Colonic mucosa (tissue), 4 donors: Measurements from ENCODE around the gene RNLS. TPM values are rescaled to one million over a fixed set of nuclear protein-coding genes. Genes with fewer than 3 reads are reported as not detected.

Experiments used
- DNase-seq: peaks from one replicate; pipeline ENCODE4 v3.0.0-alpha.2; 2020
- H3K27ac ChIP-seq: fragments of 200-600 bp; one replicate; pipeline ENCODE4 v1.8.0; 2021
- H3K27me3 ChIP-seq: fragments of 200-600 bp; one replicate; pipeline ENCODE4 v1.8.0; 2021
- H3K36me3 ChIP-seq: fragments of 200-600 bp; one replicate; pipeline ENCODE4 v1.8.0; 2021
- H3K4me1 ChIP-seq: fragments of 200-600 bp; one replicate; pipeline ENCODE4 v1.8.0; 2021; ENCODE audit warnings: mild to moderate bottlenecking
- H3K4me3 ChIP-seq: fragments of 200-600 bp; one replicate; pipeline ENCODE4 v1.8.0; 2021
- H3K9ac ChIP-seq, 2 donors: one replicate each; pipeline ENCODE4 v1.7.0; 2013; ENCODE audit warnings: control low read depth in 2 of 2, low read depth in 2 of 2, low read length in 2 of 2
- H3K9me3 ChIP-seq: fragments of 200-600 bp; one replicate; pipeline ENCODE4 v1.8.0; 2021
- CTCF ChIP-seq: fragments of 200-600 bp; IDR thresholded peaks from one replicate; pipeline ENCODE4 v1.8.0; 2022; ENCODE audit warnings: antibody characterized with exemption, mild to moderate bottlenecking
- intact Hi-C: fragments of 100-400 bp; cut with DNase I; formaldehyde crosslinking; loops from one replicate; pipeline ENCODE4 v1.14.1; 2022
- total RNA-seq, 2 donors: library from RNA; stranded (reverse); fragmentation: NEBNext Ultra II Directional in 1 of 2; extraction: Animal tissue kit (Norgen Biotek cat#: 25700) in 1 of 2; gene quantifications; one replicate each; pipeline ENCODE4 v1.2.1, GENCODE V29; 2021
- donor health status: healthy.
- donor health status: DM: no; HTN: no; CAD: no.
- donor health status: DM: no; HTN: no; CAD: no.

Gene RNLS
- total RNA-seq, 2 donors from 2014 or later, result 13.0 to 19.1 TPM

- no peak overlapping the region for H3K4me3 ChIP-seq
- no peak overlapping the region for H3K9ac ChIP-seq
- TF ChIP-seq CTCF, result no peak
- no peak for DNase-seq
- H3K4me1 ChIP-seq, result no peaks in the 10 kb centered on the region
- H3K27ac ChIP-seq, result no peak overlapping the region
- no peaks in the 10 kb centered on the region for H3K36me3 ChIP-seq
- intact Hi-C loops, result no loop called here
- no peaks in the 10 kb centered on the region for H3K9me3 ChIP-seq
- no peaks in the 10 kb centered on the region for H3K27me3 ChIP-seq
Observed at GRCh38 chr10:88431103-88431502, 152.0 kb downstream of the RNLS start.

GRCh38 chr10:88428976-88429375 is 154.1 kb downstream of the RNLS start:
- no peaks in the 10 kb centered on the region for H3K27me3 ChIP-seq
- no peak for DNase-seq
- intact Hi-C loops, result no loop called here
- H3K27ac ChIP-seq, result no peak overlapping the region
- no peak overlapping the region for H3K4me3 ChIP-seq
- no peaks in the 10 kb centered on the region for H3K4me1 ChIP-seq
- no peak for TF ChIP-seq CTCF
- no peaks in the 10 kb centered on the region for H3K36me3 ChIP-seq
- H3K9me3 ChIP-seq, result no peaks in the 10 kb centered on the region
- no peak overlapping the region for H3K9ac ChIP-seq

- Histone ChIP-seq H3K4me3 (no peak overlapping the region), H3K9me3 (no peaks in the 10 kb centered on the region), H3K4me1 (no peaks in the 10 kb centered on the region), H3K36me3 (no peaks in the 10 kb centered on the region), H3K27ac (no peak overlapping the region), H3K9ac (no peak overlapping the region), H3K27me3 (no peaks in the 10 kb centered on the region)
- TF ChIP-seq CTCF, result no peak
- intact Hi-C loops, result no loop called here
- no peak for DNase-seq
Observed at GRCh38 chr10:88428442-88428841, 154.7 kb downstream of the RNLS start.

- intact Hi-C loops, result no loop called here
- Histone ChIP-seq H3K9me3 (no peaks in the 10 kb centered on the region), H3K9ac (no peak overlapping the region), H3K4me1 (no peaks in the 10 kb centered on the region), H3K27ac (no peak overlapping the region), H3K36me3 (no peaks in the 10 kb centered on the region), H3K27me3 (no peaks in the 10 kb centered on the region), H3K4me3 (no peak overlapping the region)
- TF ChIP-seq CTCF, result no peak
- DNase-seq, result no peak
Observed at GRCh38 chr10:88427024-88427423, 156.1 kb downstream of the RNLS start.

GRCh38 chr10:88424881-88425280 is 158.2 kb downstream of the RNLS start:
- H3K27me3 ChIP-seq, result no peaks in the 10 kb centered on the region
- H3K9ac ChIP-seq, result no peak overlapping the region
- no peak overlapping the region for H3K27ac ChIP-seq
- H3K36me3 ChIP-seq, result no peaks in the 10 kb centered on the region
- H3K9me3 ChIP-seq, result no peaks in the 10 kb centered on the region
- no peak for DNase-seq
- TF ChIP-seq CTCF, result no peak
- no peak overlapping the region for H3K4me3 ChIP-seq
- intact Hi-C loops, result no loop called here
- H3K4me1 ChIP-seq, result peaks cover 3% of the 10 kb centered on the region

- no peak for TF ChIP-seq CTCF
- H3K27me3 ChIP-seq, result no peaks in the 10 kb centered on the region
- H3K4me3 ChIP-seq, result no peak overlapping the region
- H3K36me3 ChIP-seq, result no peaks in the 10 kb centered on the region
- no peak overlapping the region for H3K27ac ChIP-seq
- DNase-seq, result no peak
- no peak overlapping the region for H3K9ac ChIP-seq
- intact Hi-C loops, result no loop called here
- no peaks in the 10 kb centered on the region for H3K9me3 ChIP-seq
- peaks cover 3% of the 10 kb centered on the region for H3K4me1 ChIP-seq
Observed at GRCh38 chr10:88423732-88424131, 159.4 kb downstream of the RNLS start.
